ENCODE measurements around the gene FRMD6.

DNA sequence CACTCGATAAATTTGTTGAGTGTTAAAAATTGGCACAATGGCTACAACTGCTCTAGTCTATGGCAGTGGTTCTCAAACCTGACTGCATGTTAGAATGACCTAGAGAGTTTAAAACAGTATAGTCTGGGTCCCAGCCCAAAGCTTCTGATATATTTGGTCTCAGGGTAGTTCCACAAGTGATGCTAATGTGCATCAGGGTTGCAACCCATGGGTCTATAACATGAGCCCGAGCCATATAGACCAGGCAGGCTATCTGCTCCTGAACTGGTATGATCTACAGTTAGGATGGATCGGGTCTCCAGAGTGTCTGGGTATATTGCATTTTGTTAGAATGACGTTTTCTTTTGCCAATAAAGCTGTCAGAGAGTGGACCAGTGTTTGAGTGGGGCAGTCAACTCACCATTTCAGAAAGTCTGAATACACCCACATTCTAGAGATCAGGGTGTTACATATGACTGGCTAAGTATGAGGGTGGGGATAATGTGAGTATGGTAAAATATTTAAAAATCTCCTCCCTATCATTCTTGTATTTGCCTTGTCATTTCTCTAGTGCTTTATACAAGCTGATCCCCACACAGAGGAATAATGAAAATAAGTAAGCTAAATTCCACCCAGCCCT is 80.9 kb downstream of the FRMD6 start:
- TF ChIP-seq, protein P1, sequence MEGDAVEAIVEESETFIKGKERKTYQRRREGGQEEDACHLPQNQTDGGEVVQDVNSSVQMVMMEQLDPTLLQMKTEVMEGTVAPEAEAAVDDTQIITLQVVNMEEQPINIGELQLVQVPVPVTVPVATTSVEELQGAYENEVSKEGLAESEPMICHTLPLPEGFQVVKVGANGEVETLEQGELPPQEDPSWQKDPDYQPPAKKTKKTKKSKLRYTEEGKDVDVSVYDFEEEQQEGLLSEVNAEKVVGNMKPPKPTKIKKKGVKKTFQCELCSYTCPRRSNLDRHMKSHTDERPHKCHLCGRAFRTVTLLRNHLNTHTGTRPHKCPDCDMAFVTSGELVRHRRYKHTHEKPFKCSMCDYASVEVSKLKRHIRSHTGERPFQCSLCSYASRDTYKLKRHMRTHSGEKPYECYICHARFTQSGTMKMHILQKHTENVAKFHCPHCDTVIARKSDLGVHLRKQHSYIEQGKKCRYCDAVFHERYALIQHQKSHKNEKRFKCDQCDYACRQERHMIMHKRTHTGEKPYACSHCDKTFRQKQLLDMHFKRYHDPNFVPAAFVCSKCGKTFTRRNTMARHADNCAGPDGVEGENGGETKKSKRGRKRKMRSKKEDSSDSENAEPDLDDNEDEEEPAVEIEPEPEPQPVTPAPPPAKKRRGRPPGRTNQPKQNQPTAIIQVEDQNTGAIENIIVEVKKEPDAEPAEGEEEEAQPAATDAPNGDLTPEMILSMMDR (IDR thresholded peaks at IDR 0.05), result no peak
- TF ChIP-seq POLR2A (IDR thresholded peaks at IDR 0.05), result no peak

Measured in Peyer's patch (tissue), 4 donors.